ENCODE measurements around the gene CFAP46. TPM values are rescaled to one million over a fixed set of nuclear protein-coding genes. Genes with fewer than 3 reads are reported as not detected.
"Not testable (repeated sequence)": the region's sequence is repeated elsewhere in the genome, so short reads cannot be mapped to it uniquely, and the experiment has no call there.

Gene CFAP46
- total RNA-seq, 2 donors from 2014 or later: 0.35 to 1.5 TPM

DNA sequence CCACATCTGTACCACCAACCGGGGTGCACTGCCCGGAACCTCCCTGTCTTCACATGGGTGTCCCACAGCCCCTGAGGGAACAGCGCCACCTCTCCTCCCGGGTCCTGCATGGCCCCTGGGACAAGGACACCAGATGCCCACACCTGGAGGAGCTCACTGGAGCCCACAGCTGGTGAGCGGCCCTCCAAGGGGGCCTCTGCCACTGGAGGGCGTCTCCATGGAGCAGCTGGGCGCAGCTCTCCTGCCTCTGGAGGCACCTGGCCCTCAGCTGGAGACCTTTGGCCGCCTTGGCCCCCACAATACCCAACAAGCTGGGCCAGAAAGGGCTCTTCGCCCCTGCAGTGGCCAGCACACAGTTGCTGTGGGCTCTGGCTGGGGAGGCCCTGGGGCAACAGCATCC is 149.2 kb downstream of the CFAP46 start:
- DNase-seq (ENCODE audit: low spot score): no peak
- peaks cover 0 to 6% of the 10 kb centered on the region in 2 donors for H3K27me3 ChIP-seq
- H3K9me3 ChIP-seq: no peaks in the 10 kb centered on the region
- no peaks in the 10 kb centered on the region for H3K36me3 ChIP-seq
- H3K4me1 ChIP-seq: peaks cover 0 to 4% of the 10 kb centered on the region in 2 donors
- TF ChIP-seq, protein P1, sequence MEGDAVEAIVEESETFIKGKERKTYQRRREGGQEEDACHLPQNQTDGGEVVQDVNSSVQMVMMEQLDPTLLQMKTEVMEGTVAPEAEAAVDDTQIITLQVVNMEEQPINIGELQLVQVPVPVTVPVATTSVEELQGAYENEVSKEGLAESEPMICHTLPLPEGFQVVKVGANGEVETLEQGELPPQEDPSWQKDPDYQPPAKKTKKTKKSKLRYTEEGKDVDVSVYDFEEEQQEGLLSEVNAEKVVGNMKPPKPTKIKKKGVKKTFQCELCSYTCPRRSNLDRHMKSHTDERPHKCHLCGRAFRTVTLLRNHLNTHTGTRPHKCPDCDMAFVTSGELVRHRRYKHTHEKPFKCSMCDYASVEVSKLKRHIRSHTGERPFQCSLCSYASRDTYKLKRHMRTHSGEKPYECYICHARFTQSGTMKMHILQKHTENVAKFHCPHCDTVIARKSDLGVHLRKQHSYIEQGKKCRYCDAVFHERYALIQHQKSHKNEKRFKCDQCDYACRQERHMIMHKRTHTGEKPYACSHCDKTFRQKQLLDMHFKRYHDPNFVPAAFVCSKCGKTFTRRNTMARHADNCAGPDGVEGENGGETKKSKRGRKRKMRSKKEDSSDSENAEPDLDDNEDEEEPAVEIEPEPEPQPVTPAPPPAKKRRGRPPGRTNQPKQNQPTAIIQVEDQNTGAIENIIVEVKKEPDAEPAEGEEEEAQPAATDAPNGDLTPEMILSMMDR (IDR thresholded peaks at IDR 0.05): no peak
- no peak overlapping the region for H3K27ac ChIP-seq
- no peak overlapping the region for H3K4me3 ChIP-seq

DNA sequence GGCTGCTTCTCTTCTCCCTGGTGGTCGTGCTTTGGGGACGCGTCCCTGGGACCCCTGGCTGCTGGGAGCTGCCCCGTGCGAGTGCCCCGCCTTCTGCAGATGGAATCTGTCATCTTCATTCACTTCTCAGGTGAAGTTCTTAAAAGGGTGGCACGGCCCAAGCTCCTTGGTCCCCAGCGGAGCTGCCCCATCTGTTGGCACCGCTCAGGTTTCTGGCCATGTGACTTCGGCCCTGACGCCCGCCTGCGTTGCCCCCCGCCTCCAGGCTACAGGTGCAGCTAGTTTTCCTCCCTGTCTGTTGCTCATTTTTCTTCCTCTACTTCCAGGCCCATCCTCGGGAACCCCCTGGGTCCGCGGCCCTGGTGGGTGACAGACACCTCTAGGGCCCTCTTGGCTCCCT is 149.6 kb downstream of the CFAP46 start:
- H3K27me3 ChIP-seq: peaks cover 0 to 8% of the 10 kb centered on the region in 2 donors

DNA sequence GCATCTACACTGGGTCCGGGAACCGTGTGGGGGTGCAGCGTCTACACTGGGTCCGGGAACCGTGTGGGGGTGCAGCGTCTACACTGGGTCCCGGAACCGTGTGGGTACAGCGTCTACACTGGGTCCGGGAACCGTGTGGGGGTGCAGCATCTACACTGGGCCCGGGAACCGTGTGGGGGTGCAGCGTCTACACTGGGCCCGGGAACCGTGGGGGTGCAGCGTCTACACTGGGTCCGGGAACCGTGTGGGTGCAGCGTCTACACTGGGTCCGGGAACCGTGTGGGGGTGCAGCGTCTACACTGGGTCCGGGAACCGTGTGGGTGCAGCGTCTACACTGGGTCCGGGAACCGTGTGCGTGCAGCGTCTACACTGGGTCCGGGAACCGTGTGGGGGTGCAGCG is 150.3 kb downstream of the CFAP46 start:
- Histone ChIP-seq H3K27me3 (peaks cover 2 to 15% of the 10 kb centered on the region in 2 donors), H3K4me1 (peaks cover 0 to 15% of the 10 kb centered on the region in 2 donors)
- H3K27ac ChIP-seq; H3K4me3 ChIP-seq; H3K9me3 ChIP-seq; DNase-seq (ENCODE audit: low spot score); H3K36me3 ChIP-seq: not testable (repeated sequence)

More for the DNA sequence above, 149.6 kb downstream of the CFAP46 start:
- H3K27ac ChIP-seq: no peak overlapping the region
- no peak for DNase-seq (ENCODE audit: low spot score)
- H3K4me1 ChIP-seq: peaks cover 0 to 8% of the 10 kb centered on the region in 2 donors
- no peaks in the 10 kb centered on the region for H3K36me3 ChIP-seq
- H3K4me3 ChIP-seq: no peak overlapping the region
- TF ChIP-seq, protein P1 (IDR thresholded peaks at IDR 0.05): no peak
- H3K9me3 ChIP-seq: no peaks in the 10 kb centered on the region

DNA sequence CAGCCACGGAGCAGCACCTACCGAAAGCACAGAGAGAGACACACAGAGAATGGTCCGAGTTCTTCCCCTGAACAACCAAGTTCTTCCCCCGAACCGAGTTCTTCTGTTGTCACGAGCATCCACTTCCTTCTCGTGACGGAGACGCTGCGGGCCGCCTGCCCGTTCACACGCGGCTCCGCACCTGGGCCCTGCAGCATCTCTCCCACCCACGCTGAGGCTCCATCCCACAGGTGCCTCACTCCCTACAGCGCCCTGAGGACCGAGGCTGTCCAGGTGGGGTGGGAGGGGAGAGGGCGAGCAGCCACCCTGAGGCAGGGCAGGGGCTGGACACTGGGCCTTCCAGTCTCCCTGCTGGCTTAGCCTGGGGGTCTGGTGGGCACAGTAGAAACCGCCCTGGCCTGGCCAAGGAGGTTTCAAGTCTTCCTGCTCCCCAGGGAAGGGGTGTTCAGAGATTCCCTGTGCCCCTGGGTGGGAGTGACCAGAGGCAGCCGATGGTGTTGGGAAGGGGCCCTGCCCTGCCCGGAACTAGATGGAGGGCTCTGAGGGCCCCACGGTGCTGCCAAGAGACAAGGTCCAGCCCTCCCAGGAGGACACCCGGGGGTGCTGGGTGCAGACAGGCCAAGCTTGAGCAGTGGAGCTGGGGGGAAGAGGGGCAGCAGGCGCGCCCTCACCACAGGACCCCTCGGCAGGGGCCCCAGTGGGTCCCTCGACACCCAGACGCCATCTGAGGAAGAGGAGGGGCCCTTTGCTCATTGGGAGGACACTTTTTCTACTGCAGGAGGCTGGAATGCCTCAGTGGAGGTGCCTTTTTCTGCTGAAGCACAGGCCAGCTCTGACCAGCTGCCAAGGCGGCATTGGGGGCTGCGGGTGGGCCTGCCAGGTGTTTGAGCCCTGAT is 151.2 kb downstream of the CFAP46 start:
- Histone ChIP-seq H3K4me1 (peaks cover 0 to 24% of the 10 kb centered on the region in 2 donors), H3K27ac (no peak overlapping the region), H3K4me3 (no peak overlapping the region), H3K27me3 (peaks cover 8 to 23% of the 10 kb centered on the region in 2 donors), H3K36me3 (no peaks in the 10 kb centered on the region), H3K9me3 (no peaks in the 10 kb centered on the region)
- DNase-seq (ENCODE audit: low spot score): no peak
- TF ChIP-seq, protein P1 (IDR thresholded peaks at IDR 0.05): no peak

DNA sequence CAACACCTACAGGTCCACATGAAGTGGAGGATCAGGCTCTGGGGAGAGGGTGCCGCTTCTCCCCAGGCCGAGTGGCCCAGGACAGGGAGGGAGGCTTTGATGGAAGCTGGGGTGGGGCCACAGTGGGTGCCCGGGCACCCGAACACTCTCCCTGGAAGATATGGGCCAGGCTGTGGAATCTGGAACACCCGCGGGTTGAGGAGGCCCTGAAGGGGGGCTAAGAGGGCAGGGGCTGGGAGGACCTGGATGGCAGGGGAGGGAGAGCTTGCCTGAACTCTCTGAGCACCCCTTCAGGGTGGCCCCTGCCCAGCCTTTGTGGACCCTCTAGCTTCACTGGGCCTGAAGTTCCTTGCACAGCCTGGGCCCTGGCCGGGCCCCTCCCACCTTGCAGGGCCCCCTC is 151.9 kb downstream of the CFAP46 start:
- Histone ChIP-seq H3K4me3 (no peak overlapping the region), H3K9me3 (no peaks in the 10 kb centered on the region), H3K36me3 (no peaks in the 10 kb centered on the region), H3K27ac (no peak overlapping the region), H3K4me1 (peaks cover 0 to 25% of the 10 kb centered on the region in 2 donors), H3K27me3 (peaks cover 8 to 24% of the 10 kb centered on the region in 2 donors)
- no peak for DNase-seq (ENCODE audit: low spot score)
- TF ChIP-seq, protein P1 (IDR thresholded peaks at IDR 0.05): no peak

GRCh38 chr10:132789659-132790148 is 152.7 kb downstream of the CFAP46 start:
- H3K36me3 ChIP-seq: no peaks in the 10 kb centered on the region
- TF ChIP-seq, protein P1 (IDR thresholded peaks at IDR 0.05): no peak
- no peaks in the 10 kb centered on the region for H3K9me3 ChIP-seq
- peaks cover 0 to 30% of the 10 kb centered on the region in 2 donors for H3K4me1 ChIP-seq
- peaks cover 12 to 32% of the 10 kb centered on the region in 2 donors for H3K27me3 ChIP-seq
- no peak for DNase-seq (ENCODE audit: low spot score)
- H3K4me3 ChIP-seq: no peak overlapping the region
- H3K27ac ChIP-seq: no peak overlapping the region
